Bronchial epithelial cell (primary cell): Measurements from ENCODE around the gene HIVEP3. TPM values are rescaled to one million over a fixed set of nuclear protein-coding genes. Genes with fewer than 3 reads are reported as not detected.

Source experiments
- DNase-seq: peaks from one replicate; pipeline ENCODE4 v3.0.0-alpha.2; 2010; ENCODE audit warnings: low read depth
- FAIRE-seq: peaks from 2 replicates; lab custom pipeline; 2011; peaks lifted over from hg19 to GRCh38; lab: Jason Lieb, UNC
- H3K27me3 ChIP-seq: 2 replicates; pipeline ENCODE4 v1.5.1; 2011; ENCODE audit warnings: low read length; ENCODE audit not compliant: control insufficient read depth, insufficient read depth
- H3K36me3 ChIP-seq: 2 replicates; pipeline ENCODE4 v1.5.1; 2011; ENCODE audit warnings: low read length; ENCODE audit not compliant: control insufficient read depth, insufficient read depth
- H3K4me3 ChIP-seq: 2 replicates; pipeline ENCODE4 v1.5.1; 2011; ENCODE audit warnings: mild to moderate bottlenecking, low read depth, low read length, control low read depth
- CTCF ChIP-seq: IDR thresholded peaks from 2 replicates; pipeline ENCODE4 v1.5.1; 2011; ENCODE audit warnings: mild to moderate bottlenecking, moderate library complexity, low read length, control low read depth, inconsistent platforms; ENCODE audit not compliant: insufficient read depth, severe bottlenecking
- total RNA-seq: library from RNA; depleted of rRNA; stranded (reverse); fragments of >200 nt; gene quantifications from 2 replicates; pipeline ENCODE4 v1.2.1, GENCODE V29; 2014

Gene HIVEP3
- total RNA-seq, 1 donor from 2014 or later: under 0.01 TPM

DNA sequence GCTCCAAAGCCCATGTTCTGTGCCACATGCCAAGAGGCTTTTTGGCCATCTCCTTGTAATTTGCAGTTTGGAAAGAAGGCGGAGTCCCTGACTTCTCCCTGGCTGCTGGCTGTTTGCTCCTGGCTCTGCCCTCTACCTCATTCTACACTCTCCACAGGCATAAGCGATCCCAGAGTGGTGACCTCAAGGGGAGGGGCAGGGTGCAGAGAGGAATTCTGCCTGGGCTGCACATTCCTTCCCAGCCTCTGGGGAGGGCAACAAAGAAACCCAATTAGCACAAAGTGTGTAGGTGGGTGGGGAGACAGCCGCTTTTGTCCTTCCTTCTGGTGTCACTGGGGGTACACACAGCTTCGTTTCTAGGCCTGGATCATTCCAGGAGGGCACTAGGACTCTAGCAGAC lies 95.3 kb downstream of the HIVEP3 start:
- FAIRE-seq: no peak
- H3K4me3 ChIP-seq: no peak overlapping the region
- TF ChIP-seq CTCF: no peak
- DNase-seq: no peak
- no peaks in the 10 kb centered on the region for H3K36me3 ChIP-seq
- no peaks in the 10 kb centered on the region for H3K27me3 ChIP-seq

GRCh38 chr1:41822866-41823265 lies 95.9 kb downstream of the HIVEP3 start:
- H3K36me3 ChIP-seq: no peaks in the 10 kb centered on the region
- TF ChIP-seq CTCF: no peak
- no peaks in the 10 kb centered on the region for H3K27me3 ChIP-seq
- no peak for DNase-seq
- no peak for FAIRE-seq
- H3K4me3 ChIP-seq: no peak overlapping the region

- no peak for DNase-seq
- Histone ChIP-seq H3K27me3 (no peaks in the 10 kb centered on the region), H3K36me3 (no peaks in the 10 kb centered on the region), H3K4me3 (no peak overlapping the region)
- no peak for TF ChIP-seq CTCF
- no peak for FAIRE-seq
Observed at GRCh38 chr1:41819843-41820242, 98.9 kb downstream of the HIVEP3 start.

DNA sequence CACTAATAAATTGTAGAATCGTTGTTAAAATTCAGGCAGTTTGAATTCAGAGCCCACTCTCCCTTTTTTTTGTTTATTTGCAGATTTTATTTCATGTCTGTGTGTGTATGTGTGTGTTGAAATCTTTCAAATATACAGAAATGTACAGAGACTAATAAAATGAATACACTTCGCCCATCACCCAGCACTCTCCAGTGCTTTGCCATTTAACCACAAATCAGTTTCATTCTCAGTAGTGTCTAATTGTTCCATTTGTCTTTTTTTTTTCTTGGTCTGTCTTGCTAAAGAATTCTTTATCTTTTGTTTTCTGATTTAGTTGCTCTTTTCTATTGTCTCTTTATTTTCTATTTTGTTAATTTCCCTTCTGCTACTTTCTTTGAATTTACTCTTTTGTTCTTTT lies 99.7 kb downstream of the HIVEP3 start:
- TF ChIP-seq CTCF: no peak
- no peak overlapping the region for H3K4me3 ChIP-seq
- no peak for DNase-seq
- H3K36me3 ChIP-seq: no peaks in the 10 kb centered on the region
- no peaks in the 10 kb centered on the region for H3K27me3 ChIP-seq
- FAIRE-seq: no peak

DNA sequence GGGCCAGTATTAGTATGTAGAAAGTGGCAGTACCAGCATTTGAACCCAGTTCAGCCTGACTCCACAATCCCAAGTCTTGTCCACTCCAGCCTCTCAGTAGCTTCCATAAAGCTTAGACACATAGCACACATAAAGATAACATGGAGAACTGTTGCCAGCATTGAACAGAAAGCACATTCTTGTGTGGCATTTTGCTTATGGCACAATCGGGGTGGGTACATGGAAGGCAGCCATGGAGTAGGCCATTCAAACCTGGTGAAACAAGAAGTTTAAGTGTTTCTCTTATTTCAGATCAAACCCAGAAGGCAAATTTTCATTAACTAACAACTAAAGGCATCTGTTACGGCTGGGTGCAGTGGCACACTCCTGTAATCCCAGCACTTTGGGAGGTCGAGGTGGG lies 102.7 kb downstream of the HIVEP3 start:
- Histone ChIP-seq H3K4me3 (no peak overlapping the region), H3K27me3 (no peaks in the 10 kb centered on the region), H3K36me3 (no peaks in the 10 kb centered on the region)
- no peak for TF ChIP-seq CTCF
- DNase-seq (no peak), FAIRE-seq (no peak)
